ENCODE measurements around the gene HOXC5. TPM values are rescaled to one million over a fixed set of nuclear protein-coding genes. Genes with fewer than 3 reads are reported as not detected.

The HOXC5 gene
- total RNA-seq (2022) (3.4 and 3.6 TPM in 2 replicates), Bru-seq, nascent RNA (percentile 74 among the genes with signal in this experiment), BruChase-seq, experiment 1, labeled RNA remaining after a 2-hour chase (percentile 65 among the genes with signal in this experiment), BruChase-seq, experiment 2, labeled RNA remaining after a 6-hour chase (percentile 61 among the genes with signal in this experiment)
- long read RNA-seq, transcript HOXC5-201 (2 exons, 1,805 nt) = major isoform, 17 of 17 reads
- long read RNA-seq, partial matches to known transcripts = 0 of 17 reads
- long read RNA-seq, other reads (novel, unspliced or antisense) = 0 of 17 reads

DNA sequence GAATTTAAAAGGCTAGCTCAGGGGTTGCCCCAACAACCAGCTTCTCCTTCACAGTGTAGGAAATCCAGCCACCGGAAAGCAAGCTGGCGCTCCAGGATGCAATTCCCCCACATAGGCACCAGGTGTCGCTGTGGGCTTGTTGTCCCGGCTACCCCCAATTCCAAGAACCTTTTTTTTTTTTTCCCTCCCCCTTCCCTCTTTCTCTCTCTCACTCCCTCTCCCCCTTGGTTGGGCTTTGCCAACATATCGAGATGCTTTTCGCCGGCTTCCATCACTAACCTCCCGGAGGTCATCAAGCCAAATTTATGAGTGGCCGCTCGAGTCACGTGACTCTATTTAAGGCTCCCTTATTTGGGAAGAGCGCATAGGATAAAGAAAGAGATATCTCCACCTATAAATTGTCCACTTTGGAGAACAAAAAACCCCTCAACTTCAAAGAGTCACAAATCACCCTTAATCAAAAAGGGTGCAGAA lies at the start of gene HOXC5:
Gene HOXC5 (plus strand): TSS at position 424 of the 474 bp plus-strand sequence. CDS start 73 bp downstream, outside the sequence.
- no TSS peak for BruUV-seq (replicated peaks)
- intact Hi-C loops (cut with micrococcal nuclease; ENCODE audit: unreplicated experiment) = loop anchor here (1.0 kb wide), 5 partner anchors 26 to 176 kb away; no protein-coding TSS in a partner anchor
- Mint-ChIP-seq H3K27ac (ENCODE audit: unreplicated experiment) (peak within 1 kb of the TSS; percentile 90), H3K4me3 (ENCODE audit: unreplicated experiment) (peak within 1 kb of the TSS; percentile 89), H3K36me3 (ENCODE audit: insufficient read depth, unreplicated experiment) (peaks cover 13% of the 10 kb centered on the region), H3K4me1 (ENCODE audit: low read depth, unreplicated experiment) (peaks cover 10% of the 10 kb centered on the region), H3K9me3 (ENCODE audit: unreplicated experiment) (no peaks in the 10 kb centered on the region), H3K27me3 (ENCODE audit: insufficient read depth, unreplicated experiment) (no peaks in the 10 kb centered on the region)
- Histone ChIP-seq H3K4me3 (ENCODE audit: low read depth, low read length) (peak within 1 kb of the TSS; percentile 52), H3K9me3 (no peaks in the 10 kb centered on the region), H3K27me3 (replicated peaks; ENCODE audit: control insufficient read depth, insufficient read depth, low read length) (no peaks in the 10 kb centered on the region), H3K36me3 (ENCODE audit: control insufficient read depth, insufficient read depth, low read length) (no peaks in the 10 kb centered on the region; the same call in 1 of the 2 replicates), H3K4me1 (peaks cover 9% of the 10 kb centered on the region)
- TF ChIP-seq, protein P1, sequence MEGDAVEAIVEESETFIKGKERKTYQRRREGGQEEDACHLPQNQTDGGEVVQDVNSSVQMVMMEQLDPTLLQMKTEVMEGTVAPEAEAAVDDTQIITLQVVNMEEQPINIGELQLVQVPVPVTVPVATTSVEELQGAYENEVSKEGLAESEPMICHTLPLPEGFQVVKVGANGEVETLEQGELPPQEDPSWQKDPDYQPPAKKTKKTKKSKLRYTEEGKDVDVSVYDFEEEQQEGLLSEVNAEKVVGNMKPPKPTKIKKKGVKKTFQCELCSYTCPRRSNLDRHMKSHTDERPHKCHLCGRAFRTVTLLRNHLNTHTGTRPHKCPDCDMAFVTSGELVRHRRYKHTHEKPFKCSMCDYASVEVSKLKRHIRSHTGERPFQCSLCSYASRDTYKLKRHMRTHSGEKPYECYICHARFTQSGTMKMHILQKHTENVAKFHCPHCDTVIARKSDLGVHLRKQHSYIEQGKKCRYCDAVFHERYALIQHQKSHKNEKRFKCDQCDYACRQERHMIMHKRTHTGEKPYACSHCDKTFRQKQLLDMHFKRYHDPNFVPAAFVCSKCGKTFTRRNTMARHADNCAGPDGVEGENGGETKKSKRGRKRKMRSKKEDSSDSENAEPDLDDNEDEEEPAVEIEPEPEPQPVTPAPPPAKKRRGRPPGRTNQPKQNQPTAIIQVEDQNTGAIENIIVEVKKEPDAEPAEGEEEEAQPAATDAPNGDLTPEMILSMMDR (IDR thresholded peaks at IDR 0.05; ENCODE audit: insufficient read depth in 1 of 2, low read depth in 1 of 2, low read length in 1 of 2, severe bottlenecking in 1 of 2, unreplicated experiment in 1 of 2) = peak; percentile 96 to 97
- ChIA-PET CTCF (interaction anchor here (0.5 to 3.8 kb wide), 32 partner anchors 9 to 526 kb away, joined by 3 to 67 read pairs (median 4); partner anchors contain the start of genes COPZ1, HOXC10, HOXC4 and HOXC8), POLR2A (interaction anchor here (0.5 to 1.8 kb wide), 11 partner anchors 15 to 292 kb away, joined by 3 to 19 read pairs (median 4); partner anchors contain the start of genes COPZ1 and SMUG1)
- peak; percentile 83 to 86 for DNase-seq

DNA sequence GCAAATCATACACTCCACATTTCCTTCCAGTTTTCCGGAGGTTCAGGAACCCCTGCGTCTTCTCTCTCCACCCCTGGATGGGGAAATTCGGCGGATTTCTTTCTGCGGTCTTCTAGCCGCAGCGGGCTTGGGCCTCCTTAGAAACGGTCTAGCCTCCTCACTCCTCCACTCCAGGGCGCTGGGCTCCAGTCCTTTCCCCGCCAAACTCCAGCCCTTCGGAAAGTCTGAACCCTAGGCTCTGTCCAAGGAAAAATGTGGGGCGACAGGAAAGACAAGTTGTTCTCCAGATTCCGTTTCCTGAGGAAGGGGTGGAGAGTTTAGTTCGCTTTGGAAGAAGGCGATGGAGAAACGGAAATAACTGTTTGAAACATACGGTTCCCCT lies 49.3 kb upstream of the HOXC5 start:
- TF ChIP-seq, protein P1 (IDR thresholded peaks at IDR 0.05; ENCODE audit: insufficient read depth in 1 of 2, low read depth in 1 of 2, low read length in 1 of 2, severe bottlenecking in 1 of 2, unreplicated experiment in 1 of 2) = no peak
- CTCF ChIA-PET = no interaction called here
- no peak overlapping the region for H3K4me3 ChIP-seq (ENCODE audit: low read depth, low read length)
- no peaks in the 10 kb centered on the region; the same call in 1 of the 2 replicates for H3K36me3 ChIP-seq (ENCODE audit: control insufficient read depth, insufficient read depth, low read length)
- DNase-seq = peak in 1 of 2 experiments; percentile 30
- Mint-ChIP-seq H3K36me3 (ENCODE audit: insufficient read depth, unreplicated experiment) (peaks cover 9% of the 10 kb centered on the region), H3K4me1 (ENCODE audit: low read depth, unreplicated experiment) (peaks cover 28% of the 10 kb centered on the region), H3K4me3 (ENCODE audit: unreplicated experiment) (no peak overlapping the region), H3K9me3 (ENCODE audit: unreplicated experiment) (no peaks in the 10 kb centered on the region), H3K27me3 (ENCODE audit: insufficient read depth, unreplicated experiment) (no peaks in the 10 kb centered on the region), H3K27ac (ENCODE audit: unreplicated experiment) (no peak overlapping the region)
- H3K27me3 ChIP-seq (replicated peaks; ENCODE audit: control insufficient read depth, insufficient read depth, low read length) = no peaks in the 10 kb centered on the region
- no peaks in the 10 kb centered on the region for H3K9me3 ChIP-seq
- peaks cover 48% of the 10 kb centered on the region for H3K4me1 ChIP-seq
- intact Hi-C loops (cut with micrococcal nuclease; ENCODE audit: unreplicated experiment) = no loop called here
- BruUV-seq (replicated peaks) = no TSS peak
- POLR2A ChIA-PET = no interaction called here

DNA sequence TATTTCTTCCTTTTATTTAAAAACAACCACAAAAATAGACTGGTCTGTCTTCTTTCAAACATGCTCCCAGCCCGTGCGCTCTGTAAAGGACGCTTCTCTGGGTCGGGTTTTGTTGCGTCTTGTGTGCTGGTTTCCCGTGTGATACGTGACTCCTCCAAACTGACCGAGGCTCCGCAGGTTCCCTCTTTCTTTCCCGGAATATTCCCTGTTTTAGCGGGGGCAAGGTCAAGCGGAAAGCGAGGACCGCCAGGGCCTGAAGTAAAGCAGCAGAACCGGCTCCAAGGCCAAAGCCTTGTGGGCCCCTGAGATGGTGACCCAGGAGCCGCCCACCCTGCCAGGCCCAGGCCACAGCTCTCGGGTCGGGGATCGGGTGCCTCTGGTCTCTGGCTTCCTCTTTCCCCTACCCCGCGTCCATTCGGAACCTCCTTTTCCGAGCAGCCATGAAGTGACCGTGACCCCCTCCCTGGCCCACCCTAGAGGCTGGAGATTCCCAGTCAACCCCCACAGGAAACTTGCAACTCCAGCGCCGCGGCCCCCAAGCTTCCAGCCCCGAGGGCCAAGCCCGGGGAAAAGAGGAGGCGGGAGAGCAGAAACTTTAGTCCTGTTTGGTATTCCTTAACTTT lies 48.8 kb upstream of the HOXC5 start:
- no TSS peak for BruUV-seq (replicated peaks)
- peaks cover 9% of the 10 kb centered on the region for H3K36me3 Mint-ChIP-seq (ENCODE audit: insufficient read depth, unreplicated experiment)
- H3K27ac Mint-ChIP-seq (ENCODE audit: unreplicated experiment) = no peak overlapping the region
- no peaks in the 10 kb centered on the region for H3K9me3 Mint-ChIP-seq (ENCODE audit: unreplicated experiment)
- ChIA-PET CTCF (interaction anchor here (1.0 to 2.4 kb wide), 4 partner anchors 33 to 230 kb away, joined by 3 to 15 read pairs (median 8); no protein-coding TSS in a partner anchor), POLR2A (no interaction called here)
- H3K4me3 Mint-ChIP-seq (ENCODE audit: unreplicated experiment) = no peak overlapping the region
- H3K27me3 Mint-ChIP-seq (ENCODE audit: insufficient read depth, unreplicated experiment) = no peaks in the 10 kb centered on the region
- Histone ChIP-seq H3K36me3 (ENCODE audit: control insufficient read depth, insufficient read depth, low read length) (no peaks in the 10 kb centered on the region; the same call in 1 of the 2 replicates), H3K9me3 (no peaks in the 10 kb centered on the region), H3K4me3 (ENCODE audit: low read depth, low read length) (no peak overlapping the region), H3K27me3 (replicated peaks; ENCODE audit: control insufficient read depth, insufficient read depth, low read length) (no peaks in the 10 kb centered on the region), H3K4me1 (peaks cover 50% of the 10 kb centered on the region)
- intact Hi-C loops (cut with micrococcal nuclease; ENCODE audit: unreplicated experiment) = loop anchor here (1.0 kb wide), 1 partner anchor 230 kb away; no protein-coding TSS in a partner anchor
- peaks cover 29% of the 10 kb centered on the region for H3K4me1 Mint-ChIP-seq (ENCODE audit: low read depth, unreplicated experiment)
- TF ChIP-seq, protein P1 (IDR thresholded peaks at IDR 0.05; ENCODE audit: insufficient read depth in 1 of 2, low read depth in 1 of 2, low read length in 1 of 2, severe bottlenecking in 1 of 2, unreplicated experiment in 1 of 2) = no peak
- no peak for DNase-seq

All from Caco-2 (cell line).